HG03439 (cell line): ENCODE data around the gene ARAF.

ENCODE experiments used
- ATAC-seq: cut with Tn5 transposase; IDR thresholded peaks from one replicate; pipeline ENCODE4 v1.9.1; 2021; ENCODE audit warnings: mild to moderate bottlenecking, moderate library complexity; ENCODE audit not compliant: unreplicated experiment

ARAF gene

GRCh38 chrX:47563801-47564315 lies 2.9 kb downstream of the ARAF start:
- ATAC-seq: no peak

- ATAC-seq: no peak
Observed at GRCh38 chrX:47564438-47565085, 3.6 kb downstream of the ARAF start.

DNA sequence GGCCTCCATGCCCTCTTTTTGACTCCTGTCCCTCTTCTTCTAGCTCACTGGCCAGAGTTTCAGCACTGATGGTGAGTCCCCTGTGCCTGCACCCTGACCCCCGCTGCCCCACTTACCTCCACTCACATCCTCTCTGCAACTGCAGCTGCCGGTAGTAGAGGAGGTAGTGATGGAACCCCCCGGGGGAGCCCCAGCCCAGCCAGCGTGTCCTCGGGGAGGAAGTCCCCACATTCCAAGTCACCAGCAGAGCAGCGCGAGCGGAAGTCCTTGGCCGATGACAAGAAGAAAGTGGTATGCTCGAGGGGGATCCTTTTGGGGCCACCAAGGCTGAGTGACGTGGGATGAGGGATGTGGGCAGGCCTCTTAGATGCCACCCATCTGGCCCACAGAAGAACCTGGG lies 5.8 kb downstream of the ARAF start:
- no peak for ATAC-seq

GRCh38 chrX:47568656-47569295 lies 7.8 kb downstream of the ARAF start:
- ATAC-seq: no peak

GRCh38 chrX:47570794-47571193 lies 9.8 kb downstream of the ARAF start:
- ATAC-seq: no peak

GRCh38 chrX:47571215-47571614 lies 10.2 kb downstream of the ARAF start:
- ATAC-seq: no peak

- ATAC-seq: no peak
Observed at GRCh38 chrX:47571896-47572295, 10.9 kb downstream of the ARAF start.

DNA sequence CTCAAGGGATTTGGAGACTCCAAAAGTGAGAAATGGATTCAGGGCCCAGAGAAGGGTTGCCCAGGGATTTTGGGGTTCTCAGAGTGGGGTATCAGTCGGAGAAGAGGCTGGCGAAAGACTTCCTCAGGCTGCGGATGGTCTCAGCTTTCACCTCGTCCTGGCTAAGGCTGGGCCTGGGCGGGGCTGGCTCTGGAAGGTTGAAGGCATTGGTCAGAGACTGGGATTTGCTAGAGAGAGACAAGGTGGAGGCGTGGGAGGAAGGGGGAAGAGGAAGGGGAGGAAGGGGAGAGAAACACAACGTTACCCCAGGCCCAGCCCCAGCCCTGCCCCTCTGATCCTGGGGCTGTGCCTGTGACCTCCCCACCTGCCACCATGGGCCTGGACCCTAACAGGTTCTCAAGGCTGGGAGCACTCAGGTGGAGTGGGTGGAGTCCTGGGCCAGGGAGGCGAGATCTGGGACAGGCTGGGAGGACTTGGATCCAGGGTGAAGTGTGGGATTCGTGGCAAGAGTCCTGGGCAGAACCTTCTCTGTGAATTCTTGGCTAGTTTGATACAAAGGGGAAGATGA lies 11.9 kb downstream of the ARAF start:
- no peak for ATAC-seq

DNA sequence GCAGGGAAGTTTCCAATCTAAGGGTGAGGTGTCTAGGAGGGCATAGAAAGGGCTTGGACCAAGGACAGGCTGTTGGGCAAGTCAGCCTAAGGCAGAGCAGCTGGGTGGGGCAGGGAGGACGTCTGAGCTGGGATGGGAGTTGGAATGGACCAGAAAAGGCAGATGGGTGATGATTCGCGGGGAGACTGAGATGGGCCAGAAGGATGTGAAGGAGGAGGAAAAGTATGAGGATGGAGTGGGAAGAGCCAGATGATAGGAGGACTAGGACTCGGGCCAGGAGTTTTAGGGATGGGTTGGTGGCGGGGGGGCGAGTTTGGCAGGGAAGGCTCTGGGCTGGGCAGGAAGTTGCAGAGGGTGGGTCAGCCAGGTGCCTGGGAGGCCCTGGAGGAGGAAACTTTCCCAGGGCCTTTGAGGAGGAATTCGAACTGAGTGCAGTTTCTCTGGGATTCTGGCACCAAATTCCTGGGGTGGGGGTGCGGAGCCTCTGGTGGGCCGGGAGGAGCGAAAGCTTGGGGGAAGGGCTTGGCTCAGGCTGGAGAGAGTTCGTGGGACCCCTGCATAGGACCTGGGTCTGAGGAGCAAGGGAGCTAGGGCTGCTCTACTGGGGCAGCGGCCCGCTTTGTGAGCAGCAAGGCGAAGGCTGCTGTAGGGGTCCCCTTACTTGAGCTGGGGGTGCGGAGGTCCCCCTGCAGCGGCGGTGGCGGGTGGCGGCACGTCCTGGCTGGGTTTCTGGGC lies 12.5 kb downstream of the ARAF start:
- no peak for ATAC-seq

DNA sequence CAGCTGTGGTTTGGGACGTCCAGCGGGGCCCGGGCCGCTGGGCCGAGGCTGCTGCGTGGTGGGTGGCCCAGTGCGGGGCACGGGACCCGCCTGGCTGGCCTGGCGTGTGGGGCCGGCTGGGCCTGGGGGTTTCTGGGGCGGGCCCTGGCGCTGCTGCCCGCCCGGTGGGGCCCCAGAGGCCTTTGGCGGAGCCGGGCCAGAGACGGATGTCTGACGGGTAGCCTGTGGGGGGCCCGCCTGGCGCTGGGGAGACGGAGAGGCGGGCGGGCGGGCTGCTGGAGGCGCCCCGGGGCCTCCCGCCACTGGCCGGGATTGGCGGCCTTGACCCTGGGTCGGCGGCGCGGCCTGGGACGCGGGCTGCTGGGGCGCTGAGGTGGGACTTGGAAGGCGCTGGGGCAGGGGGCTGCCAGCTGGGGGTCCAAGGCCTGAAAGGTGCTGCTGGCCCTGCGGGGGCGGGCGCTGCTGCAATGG lies 13.1 kb downstream of the ARAF start:
- no peak for ATAC-seq

DNA sequence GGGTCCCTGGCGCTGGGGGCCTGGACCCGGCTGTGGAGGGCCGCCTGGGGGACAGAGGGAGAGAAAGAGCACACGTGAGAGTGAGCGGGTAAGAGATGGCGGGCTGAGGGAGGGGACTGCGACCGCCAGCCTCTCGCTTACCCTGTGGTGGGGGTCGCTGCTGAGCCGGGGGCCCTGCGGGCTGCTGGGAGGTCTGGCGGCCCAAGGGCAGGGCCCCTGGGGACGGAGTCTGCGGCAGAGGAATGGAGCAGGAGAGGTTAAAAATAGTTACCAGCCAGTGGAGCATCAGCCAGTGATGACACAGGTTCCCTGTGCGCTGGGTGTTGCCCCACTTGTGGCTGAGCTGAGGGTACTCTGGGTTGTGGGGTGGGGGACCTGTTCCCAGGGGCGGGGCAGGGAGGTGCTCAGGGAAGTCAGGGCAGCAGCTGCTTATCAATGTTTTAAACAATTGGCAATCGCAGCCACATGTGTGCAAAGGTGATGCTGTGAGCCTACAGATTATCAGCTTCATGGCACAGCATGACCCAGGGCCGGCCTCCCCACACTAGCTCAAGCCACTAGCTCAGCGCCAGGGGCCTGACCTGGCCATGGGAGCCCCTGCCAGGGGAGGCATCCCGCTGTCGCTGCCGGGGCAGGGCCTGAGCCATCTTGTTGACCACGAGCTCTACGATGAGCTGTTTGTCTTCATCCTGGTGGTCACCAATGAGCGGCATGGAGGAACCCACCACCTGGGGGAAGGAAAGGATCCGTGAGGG lies 13.7 kb downstream of the ARAF start:
- ATAC-seq: no peak

- ATAC-seq: no peak
Observed at GRCh38 chrX:47576021-47576898, 15.3 kb downstream of the ARAF start.

DNA sequence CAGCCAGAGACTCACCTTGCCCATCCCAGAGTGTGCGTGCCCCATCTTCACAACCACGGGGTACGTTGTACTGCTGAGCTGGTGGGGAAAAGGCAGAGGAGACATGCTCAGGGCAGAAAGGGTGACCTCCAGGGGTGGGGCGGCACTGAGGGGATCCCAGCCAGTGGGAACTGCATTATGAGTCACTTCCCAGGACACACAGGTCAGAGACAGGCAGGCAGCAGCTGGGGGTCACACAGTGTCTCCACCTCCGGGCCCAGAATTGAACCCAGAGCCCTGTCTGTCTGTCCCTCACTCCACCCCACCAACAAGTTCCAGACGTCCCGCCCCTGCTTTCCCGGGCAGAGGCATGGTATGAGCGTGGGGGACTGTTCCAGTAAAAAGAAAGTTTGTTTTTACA lies 16.4 kb downstream of the ARAF start:
- no peak for ATAC-seq

DNA sequence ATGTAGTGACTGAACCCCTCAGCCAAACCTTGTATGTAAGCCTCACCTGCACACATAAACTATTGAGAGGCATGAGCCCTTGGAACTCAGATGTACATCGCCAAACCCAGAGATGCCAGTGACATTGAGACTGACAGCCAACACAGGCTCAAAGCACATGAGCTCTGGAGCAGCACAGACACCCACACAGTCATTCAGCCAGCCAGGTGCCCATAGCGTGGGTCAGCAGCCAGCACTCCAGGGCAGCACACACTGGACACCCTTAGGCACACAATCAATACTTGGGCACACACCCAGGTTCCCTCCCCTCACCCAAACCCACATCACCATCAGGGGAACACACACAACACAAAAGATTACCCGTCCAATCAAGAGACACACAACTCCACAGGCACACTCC lies 16.9 kb downstream of the ARAF start:
- no peak for ATAC-seq

GRCh38 chrX:47578692-47579091 lies 17.7 kb downstream of the ARAF start:
- ATAC-seq: no peak

GRCh38 chrX:47579537-47579936 lies 18.5 kb downstream of the ARAF start:
- no peak for ATAC-seq

DNA sequence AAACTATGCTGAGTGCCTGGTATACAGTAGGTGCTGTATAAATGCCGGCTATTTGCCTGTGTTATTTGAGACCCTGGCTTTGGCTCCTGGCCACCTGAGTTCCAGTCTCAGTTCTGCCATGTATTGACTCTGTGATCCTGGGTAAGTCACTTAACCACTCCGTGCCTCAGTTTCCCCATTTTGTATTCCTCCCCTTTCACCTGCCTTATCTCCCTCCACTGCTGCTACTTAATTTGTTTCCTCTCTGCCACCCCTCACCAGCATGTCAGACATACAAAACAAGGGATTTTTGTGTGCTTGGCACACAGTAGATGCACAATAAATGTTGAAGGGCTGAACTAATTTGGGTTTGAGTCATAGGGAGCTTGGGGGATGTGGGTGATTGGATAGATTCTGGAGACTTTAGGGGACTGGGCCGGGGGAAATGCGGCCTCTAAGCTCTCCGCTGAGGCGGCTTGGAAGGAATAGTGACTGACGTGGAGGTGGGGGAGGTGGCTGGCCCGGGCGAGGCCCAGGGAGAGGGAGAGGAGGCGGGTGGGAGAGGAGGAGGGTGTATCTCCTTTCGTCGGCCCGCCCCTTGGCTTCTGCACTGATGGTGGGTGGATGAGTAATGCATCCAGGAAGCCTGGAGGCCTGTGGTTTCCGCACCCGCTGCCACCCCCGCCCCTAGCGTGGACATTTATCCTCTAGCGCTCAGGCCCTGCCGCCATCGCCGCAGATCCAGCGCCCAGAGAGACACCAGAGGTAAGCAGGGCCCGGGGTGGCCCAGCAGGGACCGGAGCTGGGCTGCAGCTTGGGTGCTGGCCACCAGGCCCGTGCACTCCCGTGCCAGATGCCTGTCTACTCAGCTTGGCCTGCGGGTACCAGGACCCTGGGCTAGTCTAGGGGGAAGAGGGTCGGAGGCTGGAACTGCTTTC lies 21.0 kb downstream of the ARAF start, which contains the start of gene TIMP1:
TIMP1 (plus strand) TSS at position 706 of the 917 bp plus-strand sequence. CDS start 980 bp downstream, outside the sequence.
- peak; percentile 68 for ATAC-seq

GRCh38 chrX:47583240-47583861 lies 22.3 kb downstream of the ARAF start:
- no peak for ATAC-seq
